ENCODE results near the gene IGF1R. TPM values are rescaled to one million over a fixed set of nuclear protein-coding genes. Genes with fewer than 3 reads are reported as not detected.

Gene IGF1R
- total RNA-seq, 1 donor from 2014 or later: 62.7 TPM

DNA sequence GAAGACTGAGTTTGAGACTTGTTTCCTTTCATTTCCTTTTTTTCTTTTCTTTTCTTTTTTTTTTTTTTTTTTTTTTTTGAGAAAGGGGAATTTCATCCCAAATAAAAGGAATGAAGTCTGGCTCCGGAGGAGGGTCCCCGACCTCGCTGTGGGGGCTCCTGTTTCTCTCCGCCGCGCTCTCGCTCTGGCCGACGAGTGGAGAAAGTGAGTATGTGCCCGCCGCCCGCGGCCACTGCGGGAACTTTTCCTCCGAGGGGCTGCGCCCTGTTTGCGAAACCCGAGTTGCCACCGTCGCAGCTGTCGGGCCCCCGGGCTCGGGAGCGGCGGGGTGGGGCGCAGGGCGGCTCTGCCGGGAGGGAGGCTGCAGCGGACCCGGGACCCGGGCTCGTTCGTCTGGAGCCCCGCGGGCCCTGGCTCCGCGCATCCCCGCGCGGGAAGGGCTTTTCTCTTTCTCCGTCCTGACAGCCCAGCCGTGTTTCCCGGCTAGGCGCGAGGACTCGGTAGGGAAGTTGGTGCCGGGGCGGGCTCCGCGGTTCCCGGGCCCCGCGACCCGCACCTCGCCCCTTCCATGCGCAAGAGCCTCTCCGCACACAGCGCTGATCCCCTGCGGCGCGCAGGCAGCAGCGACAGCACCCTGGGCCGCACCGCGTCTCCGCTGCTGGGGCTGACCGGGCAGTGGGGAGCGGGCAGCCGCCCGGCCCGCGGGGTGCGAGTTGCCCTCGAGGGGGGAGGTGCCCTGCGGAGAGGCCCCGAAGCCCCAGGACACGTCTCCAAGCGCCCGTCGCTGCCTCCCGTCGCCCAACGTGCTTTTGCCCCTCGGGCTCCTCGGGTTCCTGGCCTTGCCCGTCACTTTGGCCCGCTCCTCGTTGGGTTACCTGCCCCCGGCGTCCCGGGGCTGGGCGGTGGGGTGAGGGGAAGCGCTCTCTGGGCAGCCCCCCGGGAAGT lies 1.4 kb downstream of the IGF1R start:
- Histone ChIP-seq H3K27me3 (ENCODE audit: control insufficient read depth, insufficient read depth, low read length) (no peaks in the 10 kb centered on the region), H3K4me3 (ENCODE audit: low read depth, low read length) (peak overlapping the region; percentile 85), H3K36me3 (ENCODE audit: control insufficient read depth, insufficient read depth, low read length) (no peaks in the 10 kb centered on the region)
- TF ChIP-seq, protein P1, sequence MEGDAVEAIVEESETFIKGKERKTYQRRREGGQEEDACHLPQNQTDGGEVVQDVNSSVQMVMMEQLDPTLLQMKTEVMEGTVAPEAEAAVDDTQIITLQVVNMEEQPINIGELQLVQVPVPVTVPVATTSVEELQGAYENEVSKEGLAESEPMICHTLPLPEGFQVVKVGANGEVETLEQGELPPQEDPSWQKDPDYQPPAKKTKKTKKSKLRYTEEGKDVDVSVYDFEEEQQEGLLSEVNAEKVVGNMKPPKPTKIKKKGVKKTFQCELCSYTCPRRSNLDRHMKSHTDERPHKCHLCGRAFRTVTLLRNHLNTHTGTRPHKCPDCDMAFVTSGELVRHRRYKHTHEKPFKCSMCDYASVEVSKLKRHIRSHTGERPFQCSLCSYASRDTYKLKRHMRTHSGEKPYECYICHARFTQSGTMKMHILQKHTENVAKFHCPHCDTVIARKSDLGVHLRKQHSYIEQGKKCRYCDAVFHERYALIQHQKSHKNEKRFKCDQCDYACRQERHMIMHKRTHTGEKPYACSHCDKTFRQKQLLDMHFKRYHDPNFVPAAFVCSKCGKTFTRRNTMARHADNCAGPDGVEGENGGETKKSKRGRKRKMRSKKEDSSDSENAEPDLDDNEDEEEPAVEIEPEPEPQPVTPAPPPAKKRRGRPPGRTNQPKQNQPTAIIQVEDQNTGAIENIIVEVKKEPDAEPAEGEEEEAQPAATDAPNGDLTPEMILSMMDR (IDR thresholded peaks at IDR 0.05; ENCODE audit: insufficient read depth, low read length, poor library complexity, severe bottlenecking): no peak
- no peak for DNase-seq (ENCODE audit: low read depth)

DNA sequence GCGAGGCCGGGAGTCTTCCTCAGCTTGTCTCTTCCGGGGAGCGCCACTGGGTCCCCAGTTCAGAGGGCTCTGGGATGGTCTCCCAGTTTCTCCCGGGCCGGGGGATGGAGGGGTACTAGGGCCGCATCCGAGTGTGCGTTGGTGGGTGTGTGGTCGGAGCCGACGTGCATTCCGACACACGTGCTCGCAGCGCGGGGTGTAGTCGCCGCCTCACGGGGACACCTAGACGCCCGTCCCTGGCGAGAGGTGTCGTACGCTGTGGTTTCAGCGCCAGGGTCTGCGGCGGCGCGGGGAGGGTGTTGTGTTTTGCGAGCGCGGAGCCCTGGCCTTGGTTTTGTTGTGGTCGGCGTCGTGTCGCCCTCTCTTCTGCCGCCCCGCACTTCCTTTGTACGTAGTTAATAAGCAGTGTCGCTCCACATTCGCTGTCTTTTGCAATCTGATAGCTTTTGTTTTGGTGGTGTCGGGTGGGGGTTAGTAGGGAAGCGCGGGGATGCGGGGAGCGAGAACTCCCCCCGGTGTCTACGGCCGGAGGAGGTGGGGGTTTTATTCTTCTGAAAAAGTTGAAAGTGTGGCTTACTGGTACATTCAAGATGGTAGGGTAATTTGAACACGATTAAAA lies 2.2 kb downstream of the IGF1R start:
- TF ChIP-seq, protein P1 (IDR thresholded peaks at IDR 0.05; ENCODE audit: insufficient read depth, low read length, poor library complexity, severe bottlenecking): no peak
- Histone ChIP-seq H3K4me3 (ENCODE audit: low read depth, low read length) (peak overlapping the region; percentile 85), H3K27me3 (ENCODE audit: control insufficient read depth, insufficient read depth, low read length) (no peaks in the 10 kb centered on the region), H3K36me3 (ENCODE audit: control insufficient read depth, insufficient read depth, low read length) (no peaks in the 10 kb centered on the region)
- DNase-seq (ENCODE audit: low read depth): no peak

DNA sequence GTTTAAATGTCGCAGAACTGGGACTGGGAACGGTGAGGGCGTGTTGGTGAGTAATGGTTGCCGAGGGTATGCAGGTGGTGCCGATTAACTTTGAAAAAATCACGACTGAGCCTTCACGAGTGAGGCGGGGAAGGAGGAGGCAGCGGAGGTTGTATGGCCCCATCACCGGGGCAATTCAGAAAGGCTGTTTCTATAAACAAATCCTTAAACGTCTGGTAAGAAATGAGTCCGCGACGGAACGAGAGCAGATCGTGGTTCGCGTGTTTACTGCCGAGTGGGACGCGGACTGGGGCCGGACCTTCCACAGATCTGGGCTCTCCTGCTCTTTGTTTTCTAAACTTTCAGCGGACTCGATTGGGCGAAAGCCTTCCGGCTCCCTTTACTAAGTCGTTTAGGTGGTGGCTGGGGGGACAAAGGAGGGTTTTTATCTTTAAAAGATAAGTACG lies 2.7 kb downstream of the IGF1R start:
- Histone ChIP-seq H3K4me3 (ENCODE audit: low read depth, low read length) (peak overlapping the region; percentile 85), H3K27me3 (ENCODE audit: control insufficient read depth, insufficient read depth, low read length) (no peaks in the 10 kb centered on the region), H3K36me3 (ENCODE audit: control insufficient read depth, insufficient read depth, low read length) (no peaks in the 10 kb centered on the region)
- TF ChIP-seq, protein P1 (IDR thresholded peaks at IDR 0.05; ENCODE audit: insufficient read depth, low read length, poor library complexity, severe bottlenecking): no peak
- no peak for DNase-seq (ENCODE audit: low read depth)

DNA sequence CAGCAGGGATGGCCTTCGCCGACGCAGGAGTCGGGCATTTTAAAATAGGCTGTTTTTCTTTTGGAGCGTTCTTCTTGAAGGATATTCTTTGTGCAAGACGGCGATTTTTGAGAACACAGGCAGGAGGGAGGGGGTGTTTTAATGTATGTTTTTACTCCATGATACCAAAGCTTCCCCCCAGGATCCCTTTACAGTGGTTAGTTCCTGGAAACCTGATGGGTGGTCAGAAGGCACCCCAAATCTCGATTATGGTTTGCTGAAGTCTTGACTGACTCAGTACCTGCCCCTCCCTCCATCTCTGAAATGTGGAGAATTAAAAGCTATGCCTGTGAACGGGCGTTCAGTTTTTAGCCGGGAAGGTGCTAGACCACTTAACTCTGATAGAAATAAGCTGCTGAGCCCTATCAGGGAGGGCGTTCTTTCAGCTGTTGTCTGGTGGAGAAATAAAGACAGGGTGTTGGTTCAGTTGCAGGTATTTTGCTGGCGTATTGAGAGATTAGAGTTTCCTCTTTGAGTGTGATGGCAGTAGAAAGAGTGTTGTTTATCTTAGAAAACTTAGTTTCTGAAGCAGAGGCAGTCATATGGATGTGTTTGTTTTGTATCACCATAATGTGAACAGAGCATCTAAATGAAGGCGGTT lies 3.4 kb downstream of the IGF1R start:
- H3K4me3 ChIP-seq (ENCODE audit: low read depth, low read length): peak overlapping the region; percentile 85
- no peaks in the 10 kb centered on the region for H3K36me3 ChIP-seq (ENCODE audit: control insufficient read depth, insufficient read depth, low read length)
- DNase-seq (ENCODE audit: low read depth): no peak
- TF ChIP-seq, protein P1 (IDR thresholded peaks at IDR 0.05; ENCODE audit: insufficient read depth, low read length, poor library complexity, severe bottlenecking): no peak
- H3K27me3 ChIP-seq (ENCODE audit: control insufficient read depth, insufficient read depth, low read length): no peaks in the 10 kb centered on the region

DNA sequence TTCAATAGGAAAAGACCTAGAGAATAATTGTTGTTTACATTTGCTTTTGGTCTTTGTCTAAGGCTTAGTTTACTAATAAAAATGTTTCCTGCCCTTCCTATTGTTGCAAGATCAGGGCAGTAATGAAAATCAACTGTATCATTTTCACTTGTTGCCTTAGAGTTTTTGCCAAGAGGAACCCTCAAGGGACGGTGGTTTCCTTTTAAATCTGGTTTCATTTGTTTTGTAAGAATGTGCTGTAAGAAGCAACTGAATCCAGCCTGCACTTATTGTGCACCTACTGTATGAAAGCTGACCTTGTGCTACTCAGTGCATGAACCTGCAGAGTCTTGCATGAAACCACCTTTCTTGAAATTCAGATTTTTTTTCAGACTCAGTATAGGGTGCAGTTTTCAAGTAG lies 5.3 kb downstream of the IGF1R start:
- Histone ChIP-seq H3K36me3 (ENCODE audit: control insufficient read depth, insufficient read depth, low read length) (no peaks in the 10 kb centered on the region), H3K4me3 (ENCODE audit: low read depth, low read length) (no peak overlapping the region), H3K27me3 (ENCODE audit: control insufficient read depth, insufficient read depth, low read length) (no peaks in the 10 kb centered on the region)
- no peak for DNase-seq (ENCODE audit: low read depth)
- TF ChIP-seq, protein P1 (IDR thresholded peaks at IDR 0.05; ENCODE audit: insufficient read depth, low read length, poor library complexity, severe bottlenecking): no peak
